Panc1 (cell line): Measurements from ENCODE around the gene IL1RAPL1. TPM values are rescaled to one million over a fixed set of nuclear protein-coding genes. Genes with fewer than 3 reads are reported as not detected.

ENCODE experiments used
- ATAC-seq: fragments of 200-7000 bp; cut with Tn5 transposase; 2 replicates; pipeline ENCODE4 v1.9.1; 2020; ENCODE audit warnings: mild to moderate bottlenecking, moderate library complexity
- BruUV-seq: library from RNA; stranded (reverse); fragments of 400-500 nt; replicated peaks from 2 replicates; lab custom pipeline; 2021; lab: Mats Ljungman, UMichigan
- CTCF ChIA-PET: fragments of 300-600 bp; sonication (Branson Sonifier 250); formaldehyde crosslinking; loops from one replicate; lab custom pipeline; 2022; ENCODE audit warnings: antibody characterized with exemption; lab: Charles Lee
- POLR2A ChIA-PET: fragments of 300-600 bp; sonication (Branson Sonifier 250); formaldehyde crosslinking; loops from one replicate; lab custom pipeline; 2022; ENCODE audit warnings: antibody characterized with exemption; lab: Charles Lee
- DNase-seq: peaks from one replicate; pipeline ENCODE4 v3.0.0-alpha.2; 2010; ENCODE audit warnings: low read depth, low spot score
- H3K27ac ChIP-seq: 2 replicates; pipeline ENCODE4 v1.5.1; 2011; ENCODE audit warnings: mild to moderate bottlenecking, low read length, inconsistent platforms
- H3K27me3 ChIP-seq: fragments of 200-500 bp; sonication (Bioruptor generic); 2 replicates; pipeline ENCODE4 v1.6.0; 2014; ENCODE audit warnings: low read length, inconsistent platforms; ENCODE audit not compliant: control insufficient read depth, insufficient read depth
- H3K36me3 ChIP-seq: fragments of 200-500 bp; sonication (Bioruptor generic); 2 replicates; pipeline ENCODE4 v1.5.1; 2014; ENCODE audit warnings: inconsistent platforms, mild to moderate bottlenecking, low read length, moderate library complexity; ENCODE audit not compliant: control insufficient read depth, insufficient read depth
- H3K4me1 ChIP-seq: 2 replicates; pipeline ENCODE4 v1.5.1; 2011; ENCODE audit warnings: inconsistent platforms, mild to moderate bottlenecking, low read length, moderate library complexity; ENCODE audit not compliant: control insufficient read depth, insufficient read depth
- H3K4me3 ChIP-seq, 2 experiments: 2 replicates each; pipeline ENCODE4 v1.5.1; 2011 to 2012; ENCODE audit warnings: low read depth in 2 of 2, low read length in 2 of 2, mild to moderate bottlenecking in 2 of 2, inconsistent platforms in 1 of 2, moderate library complexity in 1 of 2
- H3K9me3 ChIP-seq: fragments of 200-500 bp; sonication (Bioruptor generic); 2 replicates; pipeline ENCODE4 v1.5.1; 2014; ENCODE audit warnings: low read depth, mild to moderate bottlenecking, inconsistent platforms, low read length, moderate library complexity; ENCODE audit not compliant: control insufficient read depth, insufficient read depth
- POLR2AphosphoS5 ChIP-seq: IDR thresholded peaks from 2 replicates; pipeline ENCODE4 v1.6.1; 2012; ENCODE audit warnings: mild to moderate bottlenecking, low read depth, low read length, moderate library complexity
- REST ChIP-seq, 2 experiments: IDR thresholded peaks; 2 replicates each; pipeline ENCODE4 v1.6.1; 2011 to 2012; ENCODE audit warnings: low read depth in 2 of 2, control low read depth in 1 of 2, low read length in 1 of 2, mild to moderate bottlenecking in 1 of 2, moderate library complexity in 1 of 2; ENCODE audit not compliant: insufficient read depth in 1 of 2
- SIN3A ChIP-seq: IDR thresholded peaks from 2 replicates; pipeline ENCODE4 v1.6.1; 2012; ENCODE audit warnings: low read depth, mild to moderate bottlenecking, low read length, moderate library complexity, borderline replicate concordance; ENCODE audit not compliant: insufficient read depth
- TCF7L2 ChIP-seq: IDR thresholded peaks from 2 replicates; pipeline ENCODE4 v1.6.1; 2011; ENCODE audit warnings: mild to moderate bottlenecking, low read depth, low read length, inconsistent platforms
- in situ Hi-C: cut with HindIII; loops from 2 replicates; pipeline ENCODE4 v1.10.0; 2016; ENCODE audit warnings: low sequenced_read_pairs, low pct_unique_long_range_greater_than_20kb
- intact Hi-C: fragments of 100-400 bp; cut with micrococcal nuclease; formaldehyde crosslinking; loops from one replicate; pipeline ENCODE4 v1.10.0; 2022; ENCODE audit not compliant: unreplicated experiment
- total RNA-seq: library from RNA; stranded (reverse); gene quantifications from one replicate; pipeline ENCODE4 v1.2.1, GENCODE V29; 2021; ENCODE audit not compliant: unreplicated experiment
- TF ChIP-seq, protein P1 (sequence below): fragments of 450-650 bp; IDR thresholded peaks from 2 replicates; pipeline ENCODE4 v1.5.1; 2017; ENCODE audit warnings: mild to moderate bottlenecking

Gene IL1RAPL1
- total RNA-seq, 1 experiment from 2014 or later: 0.59 TPM

DNA sequence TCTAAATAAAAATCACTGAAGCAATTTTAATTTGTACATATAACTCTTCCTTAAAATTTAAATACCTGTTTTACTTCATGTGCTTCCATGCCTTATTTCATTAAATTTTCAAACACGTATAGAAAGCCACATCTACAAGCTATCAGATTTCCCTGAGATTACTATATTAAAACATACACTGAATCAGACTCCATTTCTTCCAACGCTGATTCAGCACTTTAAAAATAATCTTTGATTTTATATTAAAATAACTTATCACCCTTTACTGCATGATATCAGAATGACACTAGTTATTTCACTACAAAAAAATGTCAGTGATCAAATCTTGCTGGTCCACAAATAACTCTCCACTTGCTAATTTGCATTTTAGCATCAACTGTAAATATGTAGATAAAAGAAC lies 550.8 kb downstream of the IL1RAPL1 start:
- no peaks in the 10 kb centered on the region for H3K27me3 ChIP-seq
- no peak overlapping the region for H3K27ac ChIP-seq
- BruUV-seq: no TSS peak
- no peaks in the 10 kb centered on the region for H3K9me3 ChIP-seq
- DNase-seq (no peak), ATAC-seq (no peak)
- H3K36me3 ChIP-seq: no peaks in the 10 kb centered on the region
- H3K4me1 ChIP-seq: no peaks in the 10 kb centered on the region
- ChIA-PET CTCF (no interaction called here), POLR2A (no interaction called here)
- intact Hi-C loops (no loop called here), in situ Hi-C loops (no loop called here)
- TF ChIP-seq REST (IDR thresholded peaks at IDR 0.05; ENCODE audit: insufficient read depth in 1 of 2, low read depth in 2 of 2, low read length in 1 of 2) (no peak), SIN3A (no peak), POLR2AphosphoS5 (no peak), TCF7L2 (no peak)
- TF ChIP-seq, protein P1, sequence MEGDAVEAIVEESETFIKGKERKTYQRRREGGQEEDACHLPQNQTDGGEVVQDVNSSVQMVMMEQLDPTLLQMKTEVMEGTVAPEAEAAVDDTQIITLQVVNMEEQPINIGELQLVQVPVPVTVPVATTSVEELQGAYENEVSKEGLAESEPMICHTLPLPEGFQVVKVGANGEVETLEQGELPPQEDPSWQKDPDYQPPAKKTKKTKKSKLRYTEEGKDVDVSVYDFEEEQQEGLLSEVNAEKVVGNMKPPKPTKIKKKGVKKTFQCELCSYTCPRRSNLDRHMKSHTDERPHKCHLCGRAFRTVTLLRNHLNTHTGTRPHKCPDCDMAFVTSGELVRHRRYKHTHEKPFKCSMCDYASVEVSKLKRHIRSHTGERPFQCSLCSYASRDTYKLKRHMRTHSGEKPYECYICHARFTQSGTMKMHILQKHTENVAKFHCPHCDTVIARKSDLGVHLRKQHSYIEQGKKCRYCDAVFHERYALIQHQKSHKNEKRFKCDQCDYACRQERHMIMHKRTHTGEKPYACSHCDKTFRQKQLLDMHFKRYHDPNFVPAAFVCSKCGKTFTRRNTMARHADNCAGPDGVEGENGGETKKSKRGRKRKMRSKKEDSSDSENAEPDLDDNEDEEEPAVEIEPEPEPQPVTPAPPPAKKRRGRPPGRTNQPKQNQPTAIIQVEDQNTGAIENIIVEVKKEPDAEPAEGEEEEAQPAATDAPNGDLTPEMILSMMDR: no peak
- H3K4me3 ChIP-seq: no peak overlapping the region

DNA sequence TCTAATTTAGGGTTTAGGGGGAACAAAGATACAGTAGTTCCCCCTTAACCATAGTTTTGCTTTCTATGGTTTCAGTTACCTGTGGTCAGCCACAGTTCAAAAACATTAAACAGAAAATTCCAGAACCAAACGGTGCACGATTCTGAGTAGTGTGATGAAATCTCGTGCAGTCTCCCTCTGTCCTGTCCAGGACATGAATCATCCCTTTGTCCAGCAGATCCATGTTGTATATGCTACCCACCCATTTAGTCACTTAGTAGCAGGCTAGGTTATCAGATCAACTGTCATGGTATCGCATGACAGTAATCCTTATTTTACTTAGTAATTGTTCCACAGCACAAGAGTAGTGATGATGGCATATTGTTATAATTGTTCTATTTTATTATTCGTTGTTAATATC lies 556.1 kb downstream of the IL1RAPL1 start:
- BruUV-seq: no TSS peak

More for the DNA sequence above, 556.1 kb downstream of the IL1RAPL1 start:
- Histone ChIP-seq H3K27ac (no peak overlapping the region), H3K27me3 (no peaks in the 10 kb centered on the region), H3K4me3 (no peak overlapping the region), H3K36me3 (no peaks in the 10 kb centered on the region), H3K9me3 (no peaks in the 10 kb centered on the region), H3K4me1 (no peaks in the 10 kb centered on the region)
- ChIA-PET CTCF (no interaction called here), POLR2A (no interaction called here)
- DNase-seq (no peak), ATAC-seq (no peak)
- in situ Hi-C loops (no loop called here), intact Hi-C loops (no loop called here)
- TF ChIP-seq POLR2AphosphoS5: no peak
- TF ChIP-seq SIN3A: no peak
- no peak for TF ChIP-seq TCF7L2
- TF ChIP-seq REST (IDR thresholded peaks at IDR 0.05; ENCODE audit: insufficient read depth in 1 of 2, low read depth in 2 of 2, low read length in 1 of 2): no peak
- TF ChIP-seq, protein P1: no peak
